Prostate gland (tissue), 2 donors: ENCODE data around the gene LIPH.

Experiments used
- CTCF ChIP-seq, 4 experiments: fragments of 200-600 bp in 2 of 4; fragments of 450-650 bp in 2 of 4; sonication (generic) in 2 of 4; IDR thresholded peaks; 1 replicate in 3 of 4; 2 replicates in 1 of 4; pipeline ENCODE4 v1.5.1; 2016 to 2019; ENCODE audit warnings: antibody characterized with exemption in 4 of 4, mild to moderate bottlenecking in 2 of 4, moderate library complexity in 2 of 4
- POLR2A ChIP-seq: fragments of 450-650 bp; IDR thresholded peaks from one replicate; pipeline ENCODE4 v1.6.1; 2016; ENCODE audit warnings: antibody characterized with exemption, mild to moderate bottlenecking

- TF ChIP-seq CTCF (IDR thresholded peaks at IDR 0.05): no peak
- TF ChIP-seq POLR2A: no peak
These were observed 86.9 kb downstream of the LIPH start for GRCh38 chr3:185465471-185465870.
